NB4 (cell line): ENCODE data around the gene ESR2.

Experiments used
- DNase-seq: peaks from one replicate; pipeline ENCODE4 v3.0.0; 2010; ENCODE audit warnings: low read depth
- H3K4me3 ChIP-seq: one replicate; pipeline ENCODE4 v1.5.1; 2011; ENCODE audit warnings: mild to moderate bottlenecking, low read depth, low read length, moderate library complexity
- CTCF ChIP-seq: IDR thresholded peaks from one replicate; pipeline ENCODE4 v1.5.1; 2012; ENCODE audit warnings: low read depth, low read length
- MAX ChIP-seq: IDR thresholded peaks from 2 replicates; pipeline ENCODE4 v1.6.1; 2011; ENCODE audit warnings: low read depth, low read length
- MYC ChIP-seq: IDR thresholded peaks from 2 replicates; pipeline ENCODE4 v1.6.1; 2011; ENCODE audit warnings: low read depth, low read length
- POLR2A ChIP-seq: IDR thresholded peaks from 2 replicates; pipeline ENCODE4 v1.6.1; 2011; ENCODE audit warnings: mild to moderate bottlenecking; ENCODE audit not compliant: insufficient read length; ENCODE audit errors: extremely low read depth

ESR2 gene

GRCh38 chr14:64198486-64198885 lies 95.7 kb downstream of the ESR2 start:
- no peak for TF ChIP-seq CTCF
- no peak for TF ChIP-seq MYC
- TF ChIP-seq MAX = no peak
- TF ChIP-seq POLR2A = no peak

GRCh38 chr14:64197996-64198395 lies 96.2 kb downstream of the ESR2 start:
- no peak overlapping the region for H3K4me3 ChIP-seq
- DNase-seq = no peak
- no peak for TF ChIP-seq POLR2A
- no peak for TF ChIP-seq CTCF
- no peak for TF ChIP-seq MYC
- no peak for TF ChIP-seq MAX

More at GRCh38 chr14:64198486-64198885, 95.7 kb downstream of the ESR2 start:
- no peak overlapping the region for H3K4me3 ChIP-seq
- no peak for DNase-seq

- DNase-seq = no peak
- TF ChIP-seq CTCF = no peak
- no peak for TF ChIP-seq MAX
- TF ChIP-seq MYC = no peak
- no peak for TF ChIP-seq POLR2A
- H3K4me3 ChIP-seq = no peak overlapping the region
Observed at GRCh38 chr14:64196814-64197411, 97.3 kb downstream of the ESR2 start.

- TF ChIP-seq POLR2A = no peak
- TF ChIP-seq CTCF = no peak
- TF ChIP-seq MYC = no peak
- no peak for TF ChIP-seq MAX
- no peak overlapping the region for H3K4me3 ChIP-seq
Observed at GRCh38 chr14:64196056-64196455, 98.1 kb downstream of the ESR2 start.

GRCh38 chr14:64195199-64195598 lies 99.0 kb downstream of the ESR2 start:
- H3K4me3 ChIP-seq = no peak overlapping the region
- no peak for DNase-seq
- no peak for TF ChIP-seq MYC
- TF ChIP-seq CTCF = no peak
- TF ChIP-seq MAX = no peak
- no peak for TF ChIP-seq POLR2A

More at GRCh38 chr14:64196056-64196455, 98.1 kb downstream of the ESR2 start:
- no peak for DNase-seq

- TF ChIP-seq CTCF = no peak
- TF ChIP-seq POLR2A = no peak
- H3K4me3 ChIP-seq = no peak overlapping the region
- DNase-seq = no peak
Observed at GRCh38 chr14:64194404-64194803, 99.8 kb downstream of the ESR2 start.
